ENCODE data around the gene BCL11A. TPM values are rescaled to one million over a fixed set of nuclear protein-coding genes. Genes with fewer than 3 reads are reported as not detected.

BCL11A gene
- total RNA-seq, 4 donors from 2014 or later, result 0.16 to 2.0 (median 0.41) TPM

- TF ChIP-seq CTCF (IDR thresholded peaks at IDR 0.05; ENCODE audit: low read depth), result no peak
Observed at GRCh38 chr2:60414495-60415138, 138.8 kb downstream of the BCL11A start.

GRCh38 chr2:60413814-60414168, 139.7 kb downstream of the BCL11A start:
- no peak for TF ChIP-seq CTCF (IDR thresholded peaks at IDR 0.05; ENCODE audit: low read depth)

- no peak for TF ChIP-seq CTCF (IDR thresholded peaks at IDR 0.05; ENCODE audit: low read depth)
Observed at GRCh38 chr2:60413069-60413813, 140.2 kb downstream of the BCL11A start.

GRCh38 chr2:60412620-60413019, 140.8 kb downstream of the BCL11A start:
- no peak for TF ChIP-seq CTCF (IDR thresholded peaks at IDR 0.05; ENCODE audit: low read depth)

GRCh38 chr2:60412027-60412426, 141.4 kb downstream of the BCL11A start:
- no peak for TF ChIP-seq CTCF (IDR thresholded peaks at IDR 0.05; ENCODE audit: low read depth)

- TF ChIP-seq CTCF (IDR thresholded peaks at IDR 0.05; ENCODE audit: low read depth), result no peak
Observed at GRCh38 chr2:60411295-60411694, 142.2 kb downstream of the BCL11A start.

GRCh38 chr2:60410456-60411146, 142.9 kb downstream of the BCL11A start:
- no peak for TF ChIP-seq CTCF (IDR thresholded peaks at IDR 0.05; ENCODE audit: low read depth)
